GM12878 (cell line): ENCODE measurements around the gene ZNF791. TPM values are rescaled to one million over a fixed set of nuclear protein-coding genes. Genes with fewer than 3 reads are reported as not detected.

Source experiments
- ATAC-seq: fragments of 200-7000 bp; cut with Tn5 transposase; 3 replicates; pipeline ENCODE4 v1.9.1; 2020; ENCODE audit warnings: mild to moderate bottlenecking, moderate library complexity
- BruUV-seq: library from RNA; stranded (reverse); fragments of 400-500 nt; replicated peaks from 2 replicates; lab custom pipeline; 2021; lab: Mats Ljungman, UMichigan
- CTCF ChIA-PET: fragments of 300-600 bp; sonication (Branson Sonifier 250); formaldehyde crosslinking; extraction: SDS; loops from one replicate; lab custom pipeline; 2021; ENCODE audit warnings: inconsistent platforms; lab: Yijun Ruan, JAX
- POLR2A ChIA-PET: fragments of 350-600 bp; formaldehyde crosslinking; extraction: SDS; loops from one replicate; lab custom pipeline; 2021; ENCODE audit warnings: inconsistent platforms; lab: Charles Lee
- RAD21 ChIA-PET: fragments of 300-600 bp; sonication (Branson Sonifier 250); formaldehyde crosslinking; loops from one replicate; lab custom pipeline; 2023; ENCODE audit warnings: antibody characterized with exemption; ENCODE audit not compliant: unreplicated experiment; lab: Charles Lee
- SMC1A ChIA-PET: fragments of 300-600 bp; sonication (Branson Sonifier 250); formaldehyde crosslinking; loops from one replicate; lab custom pipeline; 2023; ENCODE audit not compliant: unreplicated experiment, uncharacterized antibody; lab: Charles Lee
- DNase-seq: peaks from one replicate; pipeline ENCODE4 v3.0.0-alpha.2; 2011; ENCODE audit warnings: low read depth, low spot score
- FAIRE-seq: peaks from 3 replicates; lab custom pipeline; 2011; peaks lifted over from hg19 to GRCh38; lab: Jason Lieb, UNC
- H2AFZ ChIP-seq: 2 replicates; pipeline ENCODE4 v1.6.0; 2011; ENCODE audit warnings: low read depth, low read length, control low read depth; ENCODE audit not compliant: control insufficient read depth
- H3K27ac ChIP-seq: 2 replicates; pipeline ENCODE4 v1.5.1; 2011; ENCODE audit warnings: control low read depth; ENCODE audit not compliant: control insufficient read depth, insufficient read depth
- H3K27me3 ChIP-seq, 2 experiments: replicated peaks in 1 of 2; 2 replicates each; pipeline versions ENCODE4 v1.6.0 to v1.6.1; 2011; ENCODE audit warnings: low read length in 1 of 2; ENCODE audit not compliant: control insufficient read depth in 2 of 2, insufficient read depth in 2 of 2
- H3K36me3 ChIP-seq, 2 experiments: 2 replicates each; pipeline ENCODE4 v1.5.1; 2011; ENCODE audit warnings: low read length in 1 of 2; ENCODE audit not compliant: control insufficient read depth in 2 of 2, insufficient read depth in 2 of 2
- H3K4me1 ChIP-seq: 2 replicates; pipeline ENCODE4 v1.6.1; 2011; ENCODE audit warnings: mild to moderate bottlenecking, low read length, moderate library complexity, mixed read lengths; ENCODE audit not compliant: control insufficient read depth, insufficient read depth
- H3K4me2 ChIP-seq: 2 replicates; pipeline ENCODE4 v1.6.0; 2011; ENCODE audit warnings: control low read depth; ENCODE audit not compliant: control insufficient read depth, insufficient read depth
- H3K4me3 ChIP-seq: fragments of 200-600 bp; sonication (generic); 2 replicates; pipeline ENCODE4 v1.5.1; 2016
- H3K79me2 ChIP-seq: 2 replicates; pipeline ENCODE4 v1.6.0; 2011; ENCODE audit warnings: low read length; ENCODE audit not compliant: control insufficient read depth, insufficient read depth
- H3K9ac ChIP-seq: 2 replicates; pipeline ENCODE4 v1.8.0; 2011; ENCODE audit warnings: low read length, control low read depth, mixed read lengths; ENCODE audit not compliant: control insufficient read depth, insufficient read depth
- H3K9me3 ChIP-seq: replicated peaks from 3 replicates; pipeline ENCODE4 v1.5.1; 2011; ENCODE audit warnings: mild to moderate bottlenecking, low read length; ENCODE audit not compliant: control insufficient read depth, insufficient read depth
- H4K20me1 ChIP-seq: 2 replicates; pipeline ENCODE4 v1.6.0; 2011; ENCODE audit not compliant: control insufficient read depth, insufficient read depth
- CBX5 ChIP-seq: sonication (generic); IDR thresholded peaks from 2 replicates; pipeline ENCODE4 v1.6.1; 2016; ENCODE audit warnings: low read depth, moderate library complexity, mild to moderate bottlenecking, inconsistent platforms
- CHD2 ChIP-seq: IDR thresholded peaks from 2 replicates; pipeline ENCODE4 v1.6.1; 2011; ENCODE audit warnings: low read depth, low read length, improper control_type of control experiment, borderline replicate concordance
- E2F8 ChIP-seq: fragments of 450-650 bp; IDR thresholded peaks from 2 replicates; pipeline ENCODE4 v1.6.1; 2018; ENCODE audit warnings: mild to moderate bottlenecking, low read depth, moderate library complexity; ENCODE audit not compliant: partially characterized antibody
- FOS ChIP-seq: IDR thresholded peaks from 3 replicates; pipeline ENCODE4 v1.6.1; 2011; ENCODE audit warnings: borderline replicate concordance; ENCODE audit not compliant: insufficient read length; ENCODE audit errors: extremely low read depth
- MEF2B ChIP-seq: fragments of 450-650 bp; IDR thresholded peaks from 2 replicates; pipeline ENCODE4 v1.6.1; 2018; ENCODE audit warnings: mild to moderate bottlenecking, moderate library complexity; ENCODE audit not compliant: partially characterized antibody, poor library complexity, severe bottlenecking
- PAX5 ChIP-seq: IDR thresholded peaks from 2 replicates; pipeline ENCODE4 v1.6.1; 2011; ENCODE audit warnings: low read depth, low read length, borderline replicate concordance
- POU2F2 ChIP-seq: IDR thresholded peaks from 3 replicates; pipeline ENCODE4 v1.6.1; 2011; ENCODE audit warnings: low read depth, mild to moderate bottlenecking, low read length, borderline replicate concordance
- STAT3 ChIP-seq: IDR thresholded peaks from 2 replicates; pipeline ENCODE4 v1.6.1; 2011; ENCODE audit warnings: low read depth, low read length, improper control_type of control experiment
- ZNF384 ChIP-seq: IDR thresholded peaks from 2 replicates; pipeline ENCODE4 v1.6.1; 2012; ENCODE audit warnings: low read depth, mild to moderate bottlenecking, low read length, improper control_type of control experiment, borderline replicate concordance
- WGBS: methylation state at CpG from one replicate; pipeline ENCODE4 v1.1.6; 2016; ENCODE audit warnings: low lambda C conversion rate; ENCODE audit not compliant: insufficient replicate concordance, insufficient coverage; ENCODE audit errors: missing lambda C conversion rate; 5-methylcytosine and 5-hydroxymethylcytosine counted together
- in situ Hi-C: fragments of 300-500 bp; cut with MboI; formaldehyde crosslinking; loops from 9 replicates; pipeline ENCODE4 v1.14.3; 2018; ENCODE audit warnings: mixed read lengths
- intact Hi-C: fragments of 100-400 bp; cut with micrococcal nuclease; formaldehyde crosslinking; loops from one replicate; pipeline ENCODE4 v1.14.2; 2022; ENCODE audit not compliant: unreplicated experiment
- polyA plus RNA-seq, 11 experiments: library from polyadenylated mRNA; depleted of rRNA in 4 of 11; unstranded in 6 of 11; stranded (reverse) in 5 of 11; fragments of >200 nt; fragmentation: Nextera tagmentation in 4 of 11; fragmentation: Illumina TruSeq in 1 of 11; extraction: Ambion mirVana in 4 of 11; extraction: Trizol in 1 of 11; gene quantifications; 1 replicate in 1 of 11; 2 replicates in 10 of 11; pipeline versions ENCODE4 v1.2.1 to v1.2.3, GENCODE V29; 2011 to 2016; ENCODE audit warnings: inconsistent platforms in 2 of 11, missing spikeins in 2 of 11, low read depth in 1 of 11
- total RNA-seq, 4 experiments: library from RNA; depleted of rRNA in 3 of 4; stranded (reverse); fragments of >200 nt in 3 of 4; fragmentation: Illumina TruSeq in 1 of 4; extraction: Trizol in 1 of 4; gene quantifications; 2 replicates each; pipeline versions ENCODE4 v1.2.1 to v1.2.3, GENCODE V29; 2013 to 2021
- TF ChIP-seq, protein P1 (sequence below): fragments of 450-650 bp; conservative IDR thresholded peaks from 2 replicates; pipeline ENCODE4 v1.6.1; 2017; ENCODE audit warnings: mild to moderate bottlenecking, moderate library complexity

Gene ZNF791
- total and polyA plus RNA-seq, 10 of the 15 experiments (the other 5 are each of a cell fraction or from before 2014, with no cell fraction given): 7.5 to 24.0 (median 11.8) TPM

DNA sequence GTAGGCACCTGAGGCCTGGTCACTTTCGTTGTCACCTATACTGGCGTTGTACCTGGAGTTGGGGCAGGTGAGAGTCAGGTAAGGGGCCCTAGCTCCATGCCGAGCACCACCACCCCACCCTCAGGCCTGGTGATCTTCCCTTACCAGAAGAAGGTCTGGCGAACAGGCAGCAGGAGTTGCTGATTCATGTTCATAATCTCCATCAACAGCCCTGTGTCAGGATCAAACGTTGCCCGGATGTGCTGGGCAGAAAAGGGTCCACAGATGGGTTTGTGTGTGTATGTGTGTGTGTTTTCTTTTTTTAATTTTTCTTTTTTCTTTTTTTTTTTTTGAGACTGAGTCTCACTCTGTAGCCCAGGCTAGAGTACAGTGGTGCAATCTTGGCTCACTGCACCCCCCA, 41.5 kb downstream of the ZNF791 start (continued):
- TF ChIP-seq, protein P1, sequence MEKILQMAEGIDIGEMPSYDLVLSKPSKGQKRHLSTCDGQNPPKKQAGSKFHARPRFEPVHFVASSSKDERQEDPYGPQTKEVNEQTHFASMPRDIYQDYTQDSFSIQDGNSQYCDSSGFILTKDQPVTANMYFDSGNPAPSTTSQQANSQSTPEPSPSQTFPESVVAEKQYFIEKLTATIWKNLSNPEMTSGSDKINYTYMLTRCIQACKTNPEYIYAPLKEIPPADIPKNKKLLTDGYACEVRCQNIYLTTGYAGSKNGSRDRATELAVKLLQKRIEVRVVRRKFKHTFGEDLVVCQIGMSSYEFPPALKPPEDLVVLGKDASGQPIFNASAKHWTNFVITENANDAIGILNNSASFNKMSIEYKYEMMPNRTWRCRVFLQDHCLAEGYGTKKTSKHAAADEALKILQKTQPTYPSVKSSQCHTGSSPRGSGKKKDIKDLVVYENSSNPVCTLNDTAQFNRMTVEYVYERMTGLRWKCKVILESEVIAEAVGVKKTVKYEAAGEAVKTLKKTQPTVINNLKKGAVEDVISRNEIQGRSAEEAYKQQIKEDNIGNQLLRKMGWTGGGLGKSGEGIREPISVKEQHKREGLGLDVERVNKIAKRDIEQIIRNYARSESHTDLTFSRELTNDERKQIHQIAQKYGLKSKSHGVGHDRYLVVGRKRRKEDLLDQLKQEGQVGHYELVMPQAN: no peak
- TF ChIP-seq CBX5: no peak
- no peak for TF ChIP-seq E2F8
- no peak for TF ChIP-seq MEF2B
- TF ChIP-seq, all 136 proteins: peak for 0

DNA sequence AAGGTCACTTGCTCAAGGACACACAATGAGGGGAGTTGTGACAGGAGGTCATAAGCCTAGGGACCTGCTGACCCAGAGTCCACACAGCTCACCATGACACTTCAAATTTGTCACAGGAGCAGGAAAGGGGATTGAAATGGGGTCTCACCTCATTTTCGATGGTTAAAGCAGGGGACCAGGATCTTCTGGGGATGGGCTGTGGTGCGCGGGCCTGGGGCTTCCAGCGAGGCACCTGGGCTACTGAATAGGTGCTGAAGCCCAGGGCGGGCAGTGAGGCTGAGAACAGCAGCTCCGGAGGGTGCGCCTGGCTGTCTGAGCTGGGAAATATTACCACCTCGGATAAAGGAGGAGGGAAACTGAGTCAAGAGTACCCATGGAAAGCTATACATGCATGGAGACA, 44.8 kb downstream of the ZNF791 start:
- H3K4me1 ChIP-seq: no peaks in the 10 kb centered on the region
- peaks cover 17 to 18% of the 10 kb centered on the region in 2 experiments; a peak in 3 of 4 replicates for H3K36me3 ChIP-seq
- H3K79me2 ChIP-seq: no peaks in the 10 kb centered on the region
- TF ChIP-seq ZNF384: no peak
- no peak for TF ChIP-seq STAT3
- no peak for TF ChIP-seq POU2F2
- no peak for TF ChIP-seq CHD2
- TF ChIP-seq FOS: no peak
- TF ChIP-seq PAX5: no peak
- ATAC-seq (no peak), FAIRE-seq (no peak), DNase-seq (no peak)
- no peaks in the 10 kb centered on the region for H4K20me1 ChIP-seq
- H3K4me3 ChIP-seq: no peak overlapping the region
- no peaks in the 10 kb centered on the region; the same call in 2 of the 3 replicates for H3K9me3 ChIP-seq
- in situ Hi-C loops (no loop called here), intact Hi-C loops (no loop called here)
- H3K27ac ChIP-seq: no peak overlapping the region
- H2AFZ ChIP-seq: no peak overlapping the region
- over 99% methylated on average over 8 of the region's 8 CpGs for WGBS
- ChIA-PET SMC1A (no interaction called here), RAD21 (no interaction called here), POLR2A (no interaction called here), CTCF (interaction anchor here (1.4 to 1.8 kb wide), 2 partner anchors 16 to 17 kb away, joined by 3 to 4 read pairs; no protein-coding TSS in a partner anchor)
- H3K27me3 ChIP-seq: no peaks in the 10 kb centered on the region
- no TSS peak for BruUV-seq
- H3K4me2 ChIP-seq: no peak overlapping the region
- H3K9ac ChIP-seq: no peak overlapping the region
